ENCODE data around the gene LARGE1.

LARGE1 gene

GRCh38 chr22:33728847-33729246 lies 191.4 kb downstream of the LARGE1 start:
- TF ChIP-seq TAF1 (IDR thresholded peaks at IDR 0.05; ENCODE audit: borderline replicate concordance, insufficient read depth, low read length), result no peak
- TF ChIP-seq POLR2AphosphoS5 (IDR thresholded peaks at IDR 0.05; ENCODE audit: low read depth, low read length), result no peak
- no peak for TF ChIP-seq SIN3A (IDR thresholded peaks at IDR 0.05; ENCODE audit: borderline replicate concordance, insufficient read depth, low read length)
- TF ChIP-seq FOXP2 (optimal IDR thresholded peaks at IDR 0.05; ENCODE audit: borderline replicate concordance, extremely low read depth, extremely low read length, insufficient read depth), result no peak
- no peak for TF ChIP-seq REST (IDR thresholded peaks at IDR 0.05; ENCODE audit: insufficient read depth in 1 of 2, low read depth in 2 of 2, low read length in 2 of 2)

- TF ChIP-seq SIN3A (IDR thresholded peaks at IDR 0.05; ENCODE audit: borderline replicate concordance, insufficient read depth, low read length), result no peak
- no peak for TF ChIP-seq TAF1 (IDR thresholded peaks at IDR 0.05; ENCODE audit: borderline replicate concordance, insufficient read depth, low read length)
- TF ChIP-seq REST (IDR thresholded peaks at IDR 0.05; ENCODE audit: insufficient read depth in 1 of 2, low read depth in 2 of 2, low read length in 2 of 2), result no peak
- no peak for TF ChIP-seq POLR2AphosphoS5 (IDR thresholded peaks at IDR 0.05; ENCODE audit: low read depth, low read length)
- no peak for TF ChIP-seq FOXP2 (optimal IDR thresholded peaks at IDR 0.05; ENCODE audit: borderline replicate concordance, extremely low read depth, extremely low read length, insufficient read depth)
Measured at GRCh38 chr22:33726294-33726734, 194.0 kb downstream of the LARGE1 start.

GRCh38 chr22:33723915-33724314 lies 196.4 kb downstream of the LARGE1 start:
- TF ChIP-seq REST (IDR thresholded peaks at IDR 0.05; ENCODE audit: insufficient read depth in 1 of 2, low read depth in 2 of 2, low read length in 2 of 2) (no peak), TAF1 (IDR thresholded peaks at IDR 0.05; ENCODE audit: borderline replicate concordance, insufficient read depth, low read length) (no peak), POLR2AphosphoS5 (IDR thresholded peaks at IDR 0.05; ENCODE audit: low read depth, low read length) (no peak), SIN3A (IDR thresholded peaks at IDR 0.05; ENCODE audit: borderline replicate concordance, insufficient read depth, low read length) (no peak), FOXP2 (optimal IDR thresholded peaks at IDR 0.05; ENCODE audit: borderline replicate concordance, extremely low read depth, extremely low read length, insufficient read depth) (no peak)

- no peak for TF ChIP-seq FOXP2 (optimal IDR thresholded peaks at IDR 0.05; ENCODE audit: borderline replicate concordance, extremely low read depth, extremely low read length, insufficient read depth)
- TF ChIP-seq TAF1 (IDR thresholded peaks at IDR 0.05; ENCODE audit: borderline replicate concordance, insufficient read depth, low read length), result no peak
- TF ChIP-seq SIN3A (IDR thresholded peaks at IDR 0.05; ENCODE audit: borderline replicate concordance, insufficient read depth, low read length), result no peak
- TF ChIP-seq REST (IDR thresholded peaks at IDR 0.05; ENCODE audit: insufficient read depth in 1 of 2, low read depth in 2 of 2, low read length in 2 of 2), result no peak
- no peak for TF ChIP-seq POLR2AphosphoS5 (IDR thresholded peaks at IDR 0.05; ENCODE audit: low read depth, low read length)
Measured at GRCh38 chr22:33722816-33723215, 197.5 kb downstream of the LARGE1 start.
